CD8-positive, alpha-beta memory T cell (primary cell): ENCODE measurements around the gene PRELP. TPM values are rescaled to one million over a fixed set of nuclear protein-coding genes. Genes with fewer than 3 reads are reported as not detected.

Source experiments
- CTCF ChIA-PET: fragments of 350-600 bp; sonication (Branson Sonifier 250); formaldehyde crosslinking; loops from one replicate; lab custom pipeline; 2021; ENCODE audit warnings: antibody characterized with exemption; lab: Charles Lee
- POLR2A ChIA-PET: fragments of 350-600 bp; sonication (Branson Sonifier 250); formaldehyde crosslinking; loops from one replicate; lab custom pipeline; 2021; ENCODE audit warnings: antibody characterized with exemption; lab: Charles Lee
- DNase-seq, 5 donors: peaks; one replicate each; pipeline versions ENCODE4 v3.0.0 to v3.0.0-alpha.2; 2020 to 2022; ENCODE audit warnings: mixed read lengths in 1 of 5
- H3K27ac ChIP-seq: one replicate; pipeline ENCODE4 v1.7.0; 2013; ENCODE audit warnings: low read depth, mild to moderate bottlenecking, low read length, moderate library complexity
- H3K27me3 ChIP-seq: 2 replicates; pipeline ENCODE4 v1.7.0; 2013; ENCODE audit warnings: low read length, mild to moderate bottlenecking; ENCODE audit not compliant: insufficient read depth, poor library complexity, severe bottlenecking
- H3K36me3 ChIP-seq: 2 replicates; pipeline ENCODE4 v1.7.0; 2013; ENCODE audit warnings: mild to moderate bottlenecking, low read length, moderate library complexity; ENCODE audit not compliant: insufficient read depth
- H3K4me1 ChIP-seq: 2 replicates; pipeline ENCODE4 v1.7.0; 2013; ENCODE audit warnings: mild to moderate bottlenecking, low read length, moderate library complexity; ENCODE audit not compliant: insufficient read depth
- H3K4me3 ChIP-seq: 2 replicates; pipeline ENCODE4 v1.7.0; 2013; ENCODE audit warnings: mild to moderate bottlenecking, low read length
- H3K9me3 ChIP-seq: 2 replicates; pipeline ENCODE4 v1.7.0; 2013; ENCODE audit warnings: mild to moderate bottlenecking, low read length
- H3K27ac Mint-ChIP-seq, 8 donors: one replicate each; pipeline ENCODE4 v1.8.0; 2020 to 2021; ENCODE audit warnings: mixed read lengths in 8 of 8, mild to moderate bottlenecking in 6 of 8, inconsistent platforms in 3 of 8, moderate library complexity in 3 of 8
- H3K27me3 Mint-ChIP-seq, 2 donors: one replicate each; pipeline ENCODE4 v1.8.0; 2020 to 2021; ENCODE audit warnings: mixed read lengths in 2 of 2, mild to moderate bottlenecking in 1 of 2, moderate library complexity in 1 of 2
- H3K36me3 Mint-ChIP-seq, 3 donors: one replicate each; pipeline ENCODE4 v1.8.0; 2020 to 2021; ENCODE audit warnings: mixed read lengths in 3 of 3, inconsistent platforms in 1 of 3, mild to moderate bottlenecking in 1 of 3
- H3K4me1 Mint-ChIP-seq, 3 donors: one replicate each; pipeline ENCODE4 v1.8.0; 2020 to 2021; ENCODE audit warnings: mixed read lengths in 3 of 3, inconsistent platforms in 1 of 3, mild to moderate bottlenecking in 1 of 3
- H3K4me3 Mint-ChIP-seq, 7 donors: one replicate each; pipeline ENCODE4 v1.8.0; 2020 to 2021; ENCODE audit warnings: mixed read lengths in 7 of 7, mild to moderate bottlenecking in 6 of 7, moderate library complexity in 4 of 7, inconsistent platforms in 2 of 7
- H3K9me3 Mint-ChIP-seq, 5 donors: one replicate each; pipeline ENCODE4 v1.8.0; 2020 to 2022; ENCODE audit warnings: mixed read lengths in 5 of 5, mild to moderate bottlenecking in 3 of 5, moderate library complexity in 2 of 5, inconsistent platforms in 1 of 5
- polyA plus RNA-seq: library from polyadenylated mRNA; unstranded; fragments of 300-500 nt; fragmentation: Illumina TruSeq; gene quantifications from one replicate; pipeline ENCODE4 v1.2.3, GENCODE V29; 2021
- total RNA-seq, 2 experiments: library from RNA; stranded (reverse); gene quantifications; one replicate each; pipeline ENCODE4 v1.2.3, GENCODE V29; 2021

PRELP gene
- total RNA-seq (not detected), polyA plus RNA-seq (not detected)

DNA sequence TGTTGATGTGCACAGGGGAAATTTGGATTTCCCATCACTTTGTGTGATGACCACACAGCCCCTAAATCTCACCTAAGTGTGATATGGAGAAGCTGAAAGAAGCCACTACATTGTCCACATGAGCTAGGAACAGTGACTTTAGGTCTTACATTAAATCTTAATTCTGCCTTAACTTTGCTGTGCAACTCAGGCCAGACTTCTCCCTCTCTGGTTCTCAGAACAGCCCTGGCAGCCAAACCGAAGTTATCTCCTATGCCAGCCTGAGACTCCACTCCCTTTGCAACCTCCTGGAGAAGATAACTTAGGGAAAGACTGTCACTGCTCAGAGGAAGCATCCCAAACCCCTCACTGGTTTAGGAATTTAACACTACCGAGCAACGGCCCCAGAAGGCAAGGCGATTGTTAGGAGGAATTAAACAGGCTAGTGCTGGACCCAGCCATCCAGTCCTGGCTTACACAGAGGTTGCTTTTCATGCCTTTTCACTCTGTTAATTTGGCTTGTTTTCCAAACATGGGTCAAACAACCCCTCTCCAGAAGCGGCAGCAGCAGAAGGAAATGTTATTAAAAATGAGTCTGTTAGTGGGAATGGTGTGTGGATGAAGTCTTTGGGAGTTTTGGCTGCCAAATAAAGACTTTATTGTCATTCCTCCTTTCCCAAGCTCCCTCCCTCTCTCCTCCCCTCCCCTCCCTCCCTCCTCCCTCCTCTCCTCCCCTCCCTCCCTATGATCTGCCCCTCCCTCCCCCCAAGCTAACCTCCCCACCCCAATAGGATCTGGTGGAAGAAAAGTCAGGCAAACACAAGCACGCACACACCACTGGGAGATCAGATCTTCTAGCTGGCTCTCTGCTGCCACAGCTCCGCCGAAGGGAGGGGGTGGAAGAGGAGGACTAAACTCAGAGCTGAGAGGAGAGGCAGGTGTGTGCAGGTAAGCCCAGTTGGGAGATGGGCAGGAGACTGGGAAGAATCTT lies at the start of gene PRELP:
TSS of gene PRELP (plus strand) at position 795 of the 970 bp plus-strand sequence. CDS start 7,379 bp downstream, outside the sequence.
- peaks cover 11 to 45% of the 10 kb centered on the region in 2 donors for H3K27me3 Mint-ChIP-seq
- ChIA-PET POLR2A (no interaction called here), CTCF (interaction anchor here (1.1 to 3.3 kb wide), 4 partner anchors 13 to 208 kb away, joined by 3 to 20 read pairs (median 8); no protein-coding TSS in a partner anchor)
- H3K4me3 Mint-ChIP-seq = no peak within 1 kb of the TSS
- Histone ChIP-seq H3K36me3 (no peaks in the 10 kb centered on the region), H3K4me3 (no peak within 1 kb of the TSS), H3K27ac (no peak within 1 kb of the TSS), H3K9me3 (no peaks in the 10 kb centered on the region), H3K4me1 (no peaks in the 10 kb centered on the region), H3K27me3 (peaks cover 8% of the 10 kb centered on the region)
- DNase-seq = no peak
- no peaks in the 10 kb centered on the region for H3K36me3 Mint-ChIP-seq
- peaks cover 0 to 5% (median 4%) of the 10 kb centered on the region in 3 donors for H3K4me1 Mint-ChIP-seq
- no peaks in the 10 kb centered on the region for H3K9me3 Mint-ChIP-seq
- H3K27ac Mint-ChIP-seq = peak within 1 kb of the TSS in 1 of 8 donors; percentile 0

DNA sequence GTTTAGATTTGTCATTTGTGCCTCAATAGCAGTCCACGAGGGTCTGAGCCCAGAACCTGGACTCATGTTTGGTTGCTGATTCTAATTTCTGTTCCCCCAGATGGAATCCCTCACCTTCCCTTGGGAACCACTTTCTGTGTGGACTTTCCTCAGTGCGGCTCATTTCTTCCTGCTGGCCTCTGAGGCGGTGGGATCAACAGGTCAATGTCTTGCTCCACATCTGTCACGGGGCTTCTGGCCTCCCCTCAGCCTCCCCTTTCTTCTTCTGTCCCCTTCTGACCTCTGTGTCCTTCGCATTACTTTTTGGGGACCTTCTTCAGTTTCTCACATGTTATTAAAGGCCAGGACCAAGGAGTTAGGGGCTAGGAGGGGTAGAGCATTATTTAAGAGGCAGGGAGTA lies 49.2 kb upstream of the PRELP start:
- Mint-ChIP-seq H3K4me1 (no peaks in the 10 kb centered on the region), H3K9me3 (no peaks in the 10 kb centered on the region), H3K27me3 (peaks cover 31 to 67% of the 10 kb centered on the region in 2 donors), H3K4me3 (no peak overlapping the region), H3K27ac (peak overlapping the region in 1 of 8 donors; percentile 57), H3K36me3 (no peaks in the 10 kb centered on the region)
- Histone ChIP-seq H3K27me3 (no peaks in the 10 kb centered on the region), H3K4me1 (no peaks in the 10 kb centered on the region), H3K9me3 (no peaks in the 10 kb centered on the region), H3K4me3 (no peak overlapping the region), H3K27ac (no peak overlapping the region), H3K36me3 (no peaks in the 10 kb centered on the region)
- ChIA-PET CTCF (no interaction called here), POLR2A (no interaction called here)
- no peak for DNase-seq

DNA sequence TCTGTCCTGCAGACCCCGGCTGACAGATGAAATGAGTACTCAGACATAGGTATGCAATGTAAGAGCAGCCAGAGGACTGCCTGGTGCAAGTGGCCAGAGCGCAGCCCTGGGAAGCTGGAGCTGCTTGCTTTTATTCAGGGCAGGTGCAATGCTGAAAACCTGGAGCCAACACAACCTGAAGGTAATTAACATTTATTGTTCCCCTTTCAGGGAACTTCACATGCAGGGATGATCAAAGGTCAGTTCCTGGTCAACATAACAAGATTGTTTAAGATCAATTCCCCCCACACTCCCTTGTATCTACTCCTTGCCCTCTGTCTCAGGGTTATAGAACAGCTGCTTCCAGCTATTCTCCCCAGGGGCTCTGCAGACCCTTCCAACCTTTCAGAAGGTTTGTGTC lies 48.7 kb upstream of the PRELP start:
- Mint-ChIP-seq H3K9me3 (no peaks in the 10 kb centered on the region), H3K4me1 (no peaks in the 10 kb centered on the region), H3K36me3 (no peaks in the 10 kb centered on the region), H3K27me3 (peaks cover 32 to 65% of the 10 kb centered on the region in 2 donors), H3K27ac (no peak overlapping the region), H3K4me3 (no peak overlapping the region)
- Histone ChIP-seq H3K27me3 (no peaks in the 10 kb centered on the region), H3K27ac (no peak overlapping the region), H3K4me3 (no peak overlapping the region), H3K9me3 (no peaks in the 10 kb centered on the region), H3K36me3 (no peaks in the 10 kb centered on the region), H3K4me1 (no peaks in the 10 kb centered on the region)
- POLR2A ChIA-PET = interaction anchor here (0.6 kb wide), 1 partner anchor 183 kb away, joined by 3 read pairs; no protein-coding TSS in a partner anchor
- CTCF ChIA-PET = no interaction called here
- DNase-seq = no peak

DNA sequence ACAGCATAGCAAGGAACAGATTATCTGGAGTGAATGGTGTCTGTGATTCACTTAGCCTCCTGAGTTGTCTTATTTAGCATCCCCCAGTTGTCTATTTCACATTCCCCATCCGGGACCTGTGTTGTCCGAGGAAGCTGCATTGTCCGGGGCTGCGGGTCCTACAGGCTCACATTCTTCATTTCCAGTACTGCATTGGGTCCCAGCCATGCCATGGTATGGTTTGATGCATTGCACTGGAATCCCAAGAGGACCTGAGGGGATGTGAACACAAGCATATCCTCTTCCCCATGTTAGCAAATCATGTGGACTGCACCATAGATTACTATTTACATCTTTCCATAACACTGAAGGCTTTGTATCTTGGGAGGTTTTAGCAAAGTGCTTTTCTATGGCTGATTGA lies 48.2 kb upstream of the PRELP start:
- Histone ChIP-seq H3K4me1 (no peaks in the 10 kb centered on the region), H3K27ac (no peak overlapping the region)
- peaks cover 31 to 65% of the 10 kb centered on the region in 2 donors for H3K27me3 Mint-ChIP-seq

DNA sequence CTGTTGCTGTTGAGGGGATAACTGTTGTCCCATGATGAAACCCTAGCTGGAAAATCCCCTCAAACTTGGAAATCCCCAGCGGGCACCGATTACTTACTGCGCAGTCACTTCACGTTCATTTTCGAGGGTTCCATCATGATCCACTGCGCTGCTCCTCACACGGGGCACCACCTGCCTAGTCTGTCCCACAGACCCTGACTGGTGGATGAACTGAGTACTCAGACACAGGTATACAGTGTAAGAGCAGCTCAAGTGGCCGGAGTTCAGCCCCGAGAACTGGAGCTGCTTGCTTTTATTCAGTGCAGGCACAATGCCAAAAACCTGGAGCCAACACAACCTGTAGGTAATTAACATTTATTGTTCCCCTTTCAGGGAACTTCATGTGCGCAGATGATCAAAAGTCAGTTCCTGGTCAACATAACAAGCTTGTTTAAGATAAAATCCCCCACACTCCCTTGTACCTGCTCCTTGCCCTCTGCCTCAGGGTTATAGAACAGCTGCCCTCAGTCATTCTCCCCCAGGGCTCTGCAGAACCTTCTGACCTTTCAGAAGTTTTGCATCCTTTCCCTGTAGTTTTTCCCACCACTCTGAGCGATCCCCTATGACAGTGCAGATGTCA lies 46.5 kb upstream of the PRELP start:
- no peak overlapping the region for H3K4me3 ChIP-seq
- CTCF ChIA-PET = no interaction called here

More for the DNA sequence above, 48.2 kb upstream of the PRELP start:
- ChIA-PET CTCF (no interaction called here), POLR2A (interaction anchor here (0.6 kb wide), 1 partner anchor 184 kb away, joined by 3 read pairs; no protein-coding TSS in a partner anchor)
- no peaks in the 10 kb centered on the region for H3K36me3 Mint-ChIP-seq
- Histone ChIP-seq H3K4me3 (no peak overlapping the region), H3K27me3 (no peaks in the 10 kb centered on the region), H3K36me3 (no peaks in the 10 kb centered on the region), H3K9me3 (no peaks in the 10 kb centered on the region)
- no peak overlapping the region for H3K4me3 Mint-ChIP-seq
- H3K4me1 Mint-ChIP-seq = no peaks in the 10 kb centered on the region
- H3K9me3 Mint-ChIP-seq = no peaks in the 10 kb centered on the region
- no peak for DNase-seq
- no peak overlapping the region for H3K27ac Mint-ChIP-seq

DNA sequence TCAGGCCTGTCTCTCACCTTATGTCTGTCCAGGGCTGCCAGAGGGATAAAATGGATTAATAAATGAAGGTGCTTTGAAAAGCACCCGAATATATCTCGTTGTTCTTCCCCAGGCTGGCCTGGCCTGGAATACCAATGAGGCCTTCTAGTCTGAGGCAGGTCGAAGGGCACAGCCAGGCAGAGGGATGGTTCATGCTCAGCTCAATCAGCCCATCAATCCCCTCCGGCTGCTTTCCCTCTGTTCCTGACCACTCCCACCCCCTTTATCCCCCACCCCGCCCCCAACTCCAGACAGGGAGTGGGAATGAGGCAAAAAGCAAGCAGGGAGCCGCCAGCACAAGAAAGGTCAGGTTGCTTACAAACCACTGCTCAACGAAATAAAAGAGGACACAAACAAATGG lies 40.0 kb upstream of the PRELP start:
- no peak overlapping the region for H3K4me3 Mint-ChIP-seq
- H3K27me3 Mint-ChIP-seq = peaks cover 14 to 43% of the 10 kb centered on the region in 2 donors
- Histone ChIP-seq H3K36me3 (no peaks in the 10 kb centered on the region), H3K27ac (no peak overlapping the region), H3K4me3 (no peak overlapping the region), H3K27me3 (no peaks in the 10 kb centered on the region), H3K9me3 (no peaks in the 10 kb centered on the region), H3K4me1 (no peaks in the 10 kb centered on the region)
- DNase-seq = no peak
- POLR2A ChIA-PET = no interaction called here
- H3K36me3 Mint-ChIP-seq = no peaks in the 10 kb centered on the region
- no peak overlapping the region for H3K27ac Mint-ChIP-seq
- CTCF ChIA-PET = interaction anchor here (1.4 kb wide), 1 partner anchor 53 kb away, joined by 3 read pairs; no protein-coding TSS in a partner anchor
- H3K9me3 Mint-ChIP-seq = no peaks in the 10 kb centered on the region
- H3K4me1 Mint-ChIP-seq = no peaks in the 10 kb centered on the region

More for the DNA sequence above, 46.5 kb upstream of the PRELP start:
- Mint-ChIP-seq H3K27me3 (peaks cover 29 to 72% of the 10 kb centered on the region in 2 donors), H3K9me3 (no peaks in the 10 kb centered on the region), H3K4me1 (no peaks in the 10 kb centered on the region), H3K27ac (no peak overlapping the region), H3K36me3 (no peaks in the 10 kb centered on the region), H3K4me3 (no peak overlapping the region)
- Histone ChIP-seq H3K27ac (no peak overlapping the region), H3K27me3 (no peaks in the 10 kb centered on the region), H3K4me1 (no peaks in the 10 kb centered on the region), H3K36me3 (no peaks in the 10 kb centered on the region), H3K9me3 (no peaks in the 10 kb centered on the region)
- POLR2A ChIA-PET = no interaction called here
- no peak for DNase-seq

DNA sequence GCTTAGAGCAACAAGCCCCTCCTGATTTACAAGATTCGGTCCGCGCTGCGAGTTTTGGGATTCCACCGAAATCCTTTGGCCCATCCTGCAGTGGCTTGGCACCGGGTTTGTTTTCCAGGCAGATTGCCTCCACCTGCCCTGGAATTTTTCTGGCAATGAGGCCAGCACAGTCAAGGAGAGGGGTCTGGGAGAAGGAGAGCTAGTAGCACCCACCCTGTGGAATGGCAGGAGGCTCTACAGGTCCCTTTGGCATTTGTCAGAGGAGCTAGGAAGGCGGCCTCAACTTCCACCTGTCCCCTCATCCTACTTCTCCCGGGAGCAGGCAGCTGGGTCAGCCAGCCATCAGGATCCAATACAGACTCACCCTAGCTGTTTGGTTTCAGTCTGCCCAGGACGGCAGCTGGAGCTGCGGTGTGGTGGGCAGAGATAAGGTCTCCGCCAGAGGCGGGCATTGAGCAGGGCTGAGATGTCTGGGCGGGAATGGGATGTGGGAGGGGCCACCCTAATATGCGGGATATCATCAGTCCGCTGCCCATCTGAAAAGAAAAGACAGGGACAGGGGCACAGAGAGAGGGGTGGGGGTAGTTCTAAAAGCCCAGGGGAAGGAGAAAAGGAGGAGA lies 37.8 kb upstream of the PRELP start:
- Mint-ChIP-seq H3K4me3 (no peak overlapping the region), H3K27me3 (peaks cover 13 to 39% of the 10 kb centered on the region in 2 donors), H3K36me3 (no peaks in the 10 kb centered on the region), H3K27ac (no peak overlapping the region), H3K4me1 (no peaks in the 10 kb centered on the region), H3K9me3 (no peaks in the 10 kb centered on the region)
- no peak overlapping the region for H3K4me3 ChIP-seq
- H3K36me3 ChIP-seq = no peaks in the 10 kb centered on the region
- POLR2A ChIA-PET = no interaction called here
- CTCF ChIA-PET = no interaction called here
- H3K9me3 ChIP-seq = no peaks in the 10 kb centered on the region
- no peaks in the 10 kb centered on the region for H3K4me1 ChIP-seq
- no peak overlapping the region for H3K27ac ChIP-seq
- DNase-seq = no peak
- H3K27me3 ChIP-seq = no peaks in the 10 kb centered on the region
